HTERT RPE-1 (cell line): ENCODE measurements around the gene WDR20.

Experiments
- in situ Hi-C: fragments of 300-500 bp; cut with MboI; formaldehyde crosslinking; loops from 4 replicates; pipeline ENCODE4 v1.14.3; 2020; ENCODE audit warnings: low sequenced_read_pairs

WDR20 gene

DNA sequence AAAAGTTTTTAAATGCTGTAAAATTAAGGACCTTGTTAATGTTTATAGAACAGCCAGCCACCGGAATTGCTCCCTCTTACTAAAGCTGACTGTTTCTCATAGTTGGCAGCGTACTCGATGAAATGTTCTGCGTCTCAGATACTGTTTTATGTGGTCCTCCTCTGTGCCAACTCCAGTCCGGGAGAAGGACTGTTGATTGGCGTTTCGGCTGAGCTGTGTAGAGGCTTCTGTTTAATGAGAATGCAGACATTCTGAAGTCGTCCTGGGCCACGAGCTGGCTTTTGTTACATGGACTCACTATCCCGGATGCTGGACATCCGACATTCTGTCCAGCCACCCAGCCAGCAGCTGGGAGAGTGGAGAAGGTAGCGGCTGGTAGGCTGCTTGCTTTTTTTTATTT is 75.4 kb downstream of the WDR20 start:
- in situ Hi-C loops, result no loop called here

DNA sequence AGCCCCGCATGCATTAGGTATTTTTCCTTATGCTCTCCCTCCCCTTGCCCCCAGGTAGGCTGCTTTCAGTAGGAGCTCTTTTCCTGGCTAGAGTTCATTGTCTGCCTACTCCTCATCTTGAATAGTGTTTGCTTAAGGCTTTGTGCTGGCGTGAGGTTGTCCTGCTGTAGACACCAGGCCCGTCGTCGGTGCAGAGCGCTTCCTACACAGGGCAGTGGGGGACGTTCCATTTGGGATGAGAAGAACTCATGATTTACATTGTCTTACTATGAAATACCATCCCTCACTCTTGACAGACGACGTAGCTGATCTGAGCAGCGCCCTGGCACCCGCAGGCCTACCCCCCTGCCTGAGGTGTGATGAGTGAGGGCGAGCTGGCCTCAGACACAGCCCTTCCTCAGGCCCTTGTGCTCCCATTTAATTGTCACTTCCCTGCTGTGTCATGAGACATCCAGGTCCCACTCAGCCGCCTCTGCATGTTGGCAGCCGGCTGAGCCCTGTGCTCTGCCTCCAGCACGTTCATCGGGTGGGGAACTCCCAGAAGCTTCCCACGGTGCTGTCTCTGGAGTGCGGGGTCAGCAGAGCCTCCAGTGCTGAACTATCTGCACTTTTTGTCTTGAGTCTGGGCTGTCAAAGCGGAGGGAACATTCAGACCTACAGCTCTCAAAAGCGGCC is 76.0 kb downstream of the WDR20 start:
- in situ Hi-C loops, result no loop called here

DNA sequence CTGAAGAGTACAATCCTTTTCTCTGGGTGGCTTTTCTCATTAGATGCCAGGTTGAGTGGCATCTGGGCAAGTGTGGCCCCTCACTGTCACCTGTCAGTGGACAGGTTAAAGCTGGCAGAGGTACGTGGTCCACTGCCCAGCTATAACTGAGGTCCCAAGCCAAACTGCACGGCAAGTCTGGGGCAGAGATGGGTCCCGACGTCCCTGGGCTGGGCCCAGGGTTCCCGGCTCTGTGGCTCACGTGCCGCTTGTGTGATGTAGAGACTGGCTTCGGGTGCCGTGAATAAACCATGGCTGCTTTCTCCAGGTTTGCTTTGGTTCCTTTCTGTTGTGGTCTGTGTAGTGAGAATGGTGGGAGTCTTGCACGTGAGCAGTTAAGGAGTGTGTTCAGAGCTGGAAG is 77.7 kb downstream of the WDR20 start:
- in situ Hi-C loops, result no loop called here

DNA sequence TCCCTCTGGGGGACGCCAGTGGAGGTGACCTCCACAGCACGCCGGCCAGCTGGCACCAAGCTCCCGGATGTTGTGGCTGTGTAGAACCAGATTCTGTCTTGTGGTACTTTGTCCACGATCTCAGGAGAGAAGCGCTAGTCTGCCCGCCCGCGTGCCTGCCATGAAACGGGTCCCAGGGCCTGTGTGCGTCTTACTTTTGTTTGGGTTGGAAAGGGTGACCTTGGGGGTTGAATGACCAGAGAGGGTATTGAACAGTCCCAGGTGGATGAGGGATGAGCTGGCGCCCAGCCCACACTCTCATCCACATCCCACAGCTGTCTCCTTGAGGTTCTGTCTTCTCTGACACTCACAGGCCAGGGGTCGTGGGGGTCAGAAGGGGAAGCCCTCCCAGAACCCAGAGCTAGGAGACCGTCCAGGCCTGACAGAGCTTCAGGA is 78.3 kb downstream of the WDR20 start:
- in situ Hi-C loops, result no loop called here

DNA sequence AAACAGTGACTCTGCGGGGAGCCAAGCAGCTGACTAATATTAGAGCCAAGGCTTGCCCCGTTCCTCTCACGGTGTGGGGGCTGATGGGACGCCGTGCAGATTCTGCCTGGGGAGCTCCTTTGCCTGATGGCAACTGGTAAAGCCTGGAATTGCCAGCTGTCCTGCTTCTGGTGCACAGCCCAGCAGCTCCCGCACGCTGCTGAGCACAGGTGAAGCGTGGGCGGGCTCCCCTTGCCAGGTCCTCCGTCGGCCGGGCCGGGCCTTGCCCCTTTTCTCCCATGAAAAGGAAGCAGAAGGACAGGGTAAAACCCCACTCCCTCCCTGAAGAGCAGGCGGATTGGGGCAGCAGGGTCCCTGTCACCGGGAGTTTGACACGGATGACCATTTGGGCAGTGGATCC is 79.0 kb downstream of the WDR20 start:
- in situ Hi-C loops, result no loop called here

DNA sequence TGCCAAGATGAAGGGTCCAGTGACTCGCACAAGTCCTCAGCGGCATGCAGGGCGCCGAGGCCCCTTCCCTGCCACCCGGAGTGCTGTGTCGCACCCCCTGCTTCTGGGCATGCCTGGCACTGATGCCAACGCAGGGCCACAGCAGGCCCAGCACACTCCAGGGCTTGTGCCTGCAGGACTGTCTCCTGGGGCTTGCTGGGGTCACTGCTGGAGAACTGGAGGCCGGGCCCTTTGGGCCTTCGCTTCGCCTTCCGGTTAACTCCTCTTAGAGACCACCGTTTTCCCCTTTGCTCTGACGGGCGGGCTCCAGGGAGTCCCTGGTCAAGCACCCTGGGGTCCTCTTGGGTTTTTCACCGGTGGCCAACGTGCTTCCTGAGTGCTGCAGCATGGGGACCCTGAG is 79.6 kb downstream of the WDR20 start:
- in situ Hi-C loops, result no loop called here

DNA sequence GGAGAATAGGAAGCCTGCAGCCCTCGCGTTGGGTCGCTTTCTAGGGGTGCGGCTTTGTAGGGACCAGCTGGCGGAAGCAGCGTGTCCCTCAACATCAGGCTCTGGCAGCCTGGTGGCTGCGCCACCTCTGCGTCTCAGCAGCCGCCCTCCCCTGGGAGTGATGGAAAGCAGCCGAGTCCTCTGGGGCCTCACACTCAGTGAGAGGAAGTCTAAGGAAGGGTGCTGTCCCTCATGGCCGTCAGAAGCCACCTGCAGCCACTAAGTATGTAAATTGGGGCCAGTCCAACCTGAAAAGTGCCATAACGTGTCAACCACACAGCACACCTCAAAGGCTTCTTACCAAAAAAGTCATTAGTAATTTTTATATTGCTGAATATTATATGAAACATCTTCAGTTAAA is 80.3 kb downstream of the WDR20 start:
- in situ Hi-C loops, result no loop called here

DNA sequence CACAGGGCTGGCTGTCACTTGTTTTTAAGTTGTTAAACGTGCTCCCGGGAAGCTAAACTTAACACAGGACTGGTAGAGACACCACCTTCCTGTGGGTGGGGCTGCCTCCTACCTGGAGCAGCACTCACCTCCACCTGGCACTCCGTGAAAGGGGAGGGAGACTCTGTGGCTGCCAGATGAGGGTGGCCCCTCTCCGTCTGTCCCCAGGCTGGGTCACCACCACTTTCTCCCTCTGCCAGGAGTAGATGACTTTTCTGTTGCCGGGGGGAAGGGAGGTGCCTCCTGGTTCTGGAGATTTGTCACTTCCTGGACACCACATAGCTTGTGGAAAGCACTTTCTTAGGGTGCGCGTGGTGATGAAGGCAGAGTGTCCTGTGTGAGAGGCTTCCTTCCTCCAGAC is 81.3 kb downstream of the WDR20 start:
- in situ Hi-C loops, result no loop called here

DNA sequence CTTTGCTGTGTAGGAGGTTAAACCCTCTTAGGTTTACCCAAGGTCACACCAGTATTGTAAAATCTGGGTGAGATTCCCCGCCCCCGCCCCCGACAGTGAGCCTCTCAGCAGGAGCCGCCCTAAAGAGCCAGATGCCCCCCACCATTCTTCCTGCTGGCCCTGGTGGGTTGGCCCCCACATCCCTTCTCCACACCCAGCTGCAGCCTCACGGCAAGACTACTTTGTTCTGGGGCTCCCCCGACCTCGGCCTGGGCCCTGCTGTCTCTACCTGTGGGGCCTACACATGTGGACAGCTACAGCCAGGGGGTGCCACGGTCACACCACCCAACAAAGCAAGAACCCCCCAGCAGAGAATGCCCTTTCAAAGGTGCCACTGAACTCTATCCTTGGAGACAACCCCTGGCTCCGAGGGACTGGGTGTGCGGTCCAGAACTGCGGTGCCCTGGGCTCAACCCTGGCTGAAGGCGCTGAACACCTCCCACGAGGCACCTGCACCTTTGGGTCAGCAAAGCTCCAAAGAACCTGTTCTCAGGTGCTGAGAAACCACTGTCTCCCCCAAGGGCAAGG is 82.4 kb downstream of the WDR20 start:
- in situ Hi-C loops, result no loop called here

DNA sequence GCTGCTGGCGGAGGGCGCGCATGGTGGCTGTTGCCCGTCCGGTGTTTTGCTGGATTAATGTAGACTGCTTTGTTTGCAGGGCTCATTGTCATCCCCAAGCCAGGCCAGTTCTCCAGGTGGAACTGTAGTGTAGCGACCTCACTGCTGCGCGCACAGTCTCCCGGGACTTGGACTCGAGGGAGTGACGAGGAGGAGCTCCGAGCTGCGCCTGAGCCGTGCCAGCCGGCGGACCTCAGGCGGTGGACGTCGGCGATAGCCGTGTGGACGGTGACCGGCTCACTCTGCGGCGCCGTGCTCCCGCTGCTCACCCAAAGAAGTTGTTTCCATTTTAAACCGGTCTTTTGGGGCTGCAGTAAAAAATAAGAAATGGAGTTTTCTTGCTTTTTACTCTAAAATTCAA is 83.1 kb downstream of the WDR20 start:
- in situ Hi-C loops, result no loop called here

DNA sequence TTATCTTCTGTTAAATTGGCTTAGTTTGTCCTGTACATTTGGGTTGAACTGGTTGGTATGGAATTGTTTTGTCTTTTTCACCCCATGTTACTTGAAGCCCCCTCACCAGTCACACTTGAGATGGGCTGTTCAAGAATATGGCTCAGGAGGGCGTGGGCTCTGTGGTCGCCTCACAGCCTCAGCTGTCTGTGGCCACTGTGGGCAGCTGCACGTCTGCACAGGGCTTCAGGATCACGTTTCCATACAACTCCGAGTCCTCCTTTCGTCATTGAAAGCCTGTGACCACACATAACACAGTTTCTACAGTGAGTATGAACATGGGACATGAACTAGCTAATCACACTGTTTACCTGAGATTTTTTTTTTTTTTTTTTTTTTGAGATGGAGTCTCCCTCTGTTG is 84.0 kb downstream of the WDR20 start:
- in situ Hi-C loops, result no loop called here

DNA sequence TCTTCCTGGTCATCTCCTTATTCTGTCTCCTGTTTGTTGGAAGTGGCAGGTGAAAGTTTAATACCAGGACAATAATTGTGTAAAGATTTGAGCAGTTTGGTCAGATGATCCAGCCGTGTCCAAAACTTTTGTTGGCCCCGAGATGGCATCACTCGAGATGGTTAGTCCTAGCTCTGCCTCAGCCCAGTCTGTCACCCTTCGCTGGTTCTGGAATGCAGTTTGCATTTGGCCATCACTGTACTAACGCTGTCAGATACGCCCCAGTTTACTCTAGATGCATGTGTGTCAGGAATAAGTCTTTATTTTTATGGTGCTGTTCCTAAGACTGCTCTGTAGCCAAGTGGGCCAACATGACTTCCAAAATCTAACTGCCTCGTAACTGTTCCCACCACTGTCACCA is 85.7 kb downstream of the WDR20 start:
- in situ Hi-C loops, result no loop called here

DNA sequence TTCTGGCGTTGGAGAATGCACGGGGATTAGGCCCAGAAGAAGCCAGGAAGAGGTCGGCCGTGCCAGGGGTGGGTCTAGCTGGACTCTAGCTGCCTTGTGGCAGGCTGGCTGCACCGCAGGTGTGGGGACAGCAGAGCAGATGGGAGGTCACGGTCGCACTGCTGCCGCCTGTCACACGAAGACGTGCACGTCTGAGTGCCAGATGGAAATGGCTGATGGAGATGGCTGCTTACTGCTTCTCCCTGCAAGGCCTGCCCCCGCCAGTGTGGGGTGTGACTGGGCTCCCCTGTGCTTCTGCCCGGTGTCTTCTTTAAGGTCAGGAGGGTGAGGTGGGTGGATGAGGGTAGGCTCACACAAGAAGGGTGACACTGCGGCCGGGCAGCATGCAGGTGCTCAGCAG is 86.2 kb downstream of the WDR20 start:
- in situ Hi-C loops, result no loop called here

DNA sequence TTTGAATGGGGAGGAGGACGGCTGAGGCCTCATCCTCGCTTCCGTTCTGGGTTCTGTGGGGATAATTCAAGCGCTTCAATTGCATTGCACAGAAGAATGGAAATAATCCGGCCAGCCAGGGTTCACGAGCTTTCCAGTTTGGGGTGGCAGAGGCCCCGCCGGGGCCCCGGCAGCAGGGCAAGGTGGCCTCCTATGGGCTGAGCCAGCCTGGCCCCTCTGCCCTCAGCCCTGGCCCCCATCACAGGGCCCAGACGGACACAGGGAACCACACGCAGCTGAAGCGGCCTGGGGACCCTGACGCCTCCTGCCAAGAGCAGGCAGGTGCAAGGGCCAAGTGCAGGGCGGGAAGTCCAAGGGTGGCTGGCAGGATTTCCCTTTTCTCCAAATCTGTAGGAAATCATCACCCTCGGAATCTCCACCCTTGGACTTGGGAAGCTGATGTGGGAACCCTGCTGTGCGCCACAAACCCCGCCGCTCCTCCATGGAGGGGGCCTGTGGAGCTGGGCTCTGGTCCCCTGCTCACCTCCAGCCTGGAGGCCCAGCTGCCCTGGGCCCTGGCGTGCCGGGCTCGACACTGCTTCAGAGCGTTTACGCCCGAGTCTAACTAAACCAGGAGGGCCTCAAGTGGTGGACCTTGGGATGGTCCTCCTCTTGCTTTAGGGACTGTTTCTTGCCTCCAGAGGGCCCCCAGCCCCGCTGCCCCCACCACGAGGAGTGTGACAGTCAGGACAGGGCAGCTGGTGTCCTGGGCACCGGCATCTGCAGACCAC is 86.8 kb downstream of the WDR20 start:
- in situ Hi-C loops, result no loop called here

DNA sequence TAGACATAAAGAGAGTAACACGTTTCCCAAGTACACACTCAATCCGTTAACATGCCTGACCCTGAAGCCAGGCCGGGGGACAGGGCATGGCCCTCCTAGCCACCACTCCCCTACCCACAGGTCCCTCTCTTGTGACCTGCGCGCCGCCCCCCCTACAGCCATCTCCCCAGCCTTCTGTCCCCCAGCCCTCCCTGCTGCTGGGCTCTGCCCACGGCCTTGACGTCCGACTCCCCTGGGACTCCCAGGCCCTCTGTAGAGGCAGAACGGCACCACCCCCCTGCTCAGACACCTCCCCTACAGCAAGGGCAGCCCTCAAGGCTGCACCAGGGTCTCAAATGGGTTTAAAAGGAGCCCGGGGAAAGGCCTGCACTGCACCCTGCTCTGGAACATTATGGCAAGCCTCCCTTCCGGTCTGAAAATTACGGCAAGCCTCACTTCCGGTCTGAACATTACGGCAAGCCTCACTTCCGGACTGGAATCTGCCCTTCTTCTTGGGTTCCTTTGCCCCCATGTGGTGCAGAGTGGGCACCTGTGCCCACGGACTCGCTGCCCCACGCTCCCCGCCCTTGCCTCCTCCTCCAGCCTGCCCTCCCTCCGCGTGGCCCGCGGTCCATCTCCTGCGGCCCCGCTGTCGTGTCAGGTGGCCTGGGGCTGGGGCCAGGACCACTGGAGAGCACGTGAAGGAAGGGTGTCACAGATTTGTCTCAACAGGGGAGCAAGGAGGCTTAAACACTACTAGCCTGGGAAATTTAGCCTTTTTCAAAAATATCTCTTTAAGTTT is 87.7 kb downstream of the WDR20 start:
- in situ Hi-C loops, result no loop called here

DNA sequence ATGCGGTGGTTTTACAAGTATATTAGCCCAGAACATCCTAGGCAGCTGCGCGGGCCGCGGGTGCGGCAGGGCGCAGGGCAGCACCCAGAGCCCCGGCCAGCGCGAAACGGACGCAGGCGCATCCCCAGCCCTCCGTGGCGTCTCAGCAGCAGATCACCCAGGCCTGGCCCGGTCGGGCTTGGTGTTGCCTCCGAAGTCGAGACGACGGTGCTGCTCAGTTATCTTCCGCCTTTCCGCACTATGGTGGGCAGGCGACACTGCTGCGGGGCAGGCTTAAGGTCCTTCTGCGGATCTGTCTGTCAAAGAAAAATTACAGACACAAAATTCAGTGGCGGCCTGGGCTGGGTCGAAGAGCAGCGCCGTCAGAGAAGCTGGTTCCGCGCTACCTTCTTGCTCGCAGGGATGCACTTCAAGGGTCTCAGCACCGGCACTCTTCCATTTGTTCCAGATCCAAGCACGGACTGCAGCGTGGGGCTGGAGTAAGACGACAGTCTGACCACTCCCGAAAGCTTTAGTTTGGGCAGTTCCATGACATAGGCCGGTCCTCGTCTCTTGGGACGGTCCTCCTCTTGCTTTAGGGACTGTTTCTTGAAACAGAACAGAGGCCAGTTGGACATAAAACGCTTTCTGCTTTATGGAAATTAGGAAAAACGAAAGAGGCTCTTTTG is 89.5 kb downstream of the WDR20 start:
- in situ Hi-C loops, result no loop called here

DNA sequence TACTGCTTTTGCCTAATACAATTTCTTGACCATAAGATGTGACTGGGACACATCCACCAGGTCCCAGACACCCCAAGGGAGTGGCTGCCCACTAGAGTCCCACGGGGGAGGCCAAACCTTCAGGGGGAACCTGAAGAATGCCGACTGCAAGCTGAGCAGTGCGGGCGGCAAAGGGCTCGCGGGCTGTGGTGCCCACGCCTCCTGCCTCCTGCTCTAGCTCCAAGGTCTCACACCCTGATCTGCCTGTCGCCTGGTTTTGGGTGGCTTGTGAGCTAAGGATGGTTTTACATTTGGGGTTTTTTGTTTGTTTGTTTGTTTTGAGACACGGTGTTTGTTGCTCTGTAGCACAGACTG is 90.0 kb downstream of the WDR20 start:
- in situ Hi-C loops, result no loop called here

DNA sequence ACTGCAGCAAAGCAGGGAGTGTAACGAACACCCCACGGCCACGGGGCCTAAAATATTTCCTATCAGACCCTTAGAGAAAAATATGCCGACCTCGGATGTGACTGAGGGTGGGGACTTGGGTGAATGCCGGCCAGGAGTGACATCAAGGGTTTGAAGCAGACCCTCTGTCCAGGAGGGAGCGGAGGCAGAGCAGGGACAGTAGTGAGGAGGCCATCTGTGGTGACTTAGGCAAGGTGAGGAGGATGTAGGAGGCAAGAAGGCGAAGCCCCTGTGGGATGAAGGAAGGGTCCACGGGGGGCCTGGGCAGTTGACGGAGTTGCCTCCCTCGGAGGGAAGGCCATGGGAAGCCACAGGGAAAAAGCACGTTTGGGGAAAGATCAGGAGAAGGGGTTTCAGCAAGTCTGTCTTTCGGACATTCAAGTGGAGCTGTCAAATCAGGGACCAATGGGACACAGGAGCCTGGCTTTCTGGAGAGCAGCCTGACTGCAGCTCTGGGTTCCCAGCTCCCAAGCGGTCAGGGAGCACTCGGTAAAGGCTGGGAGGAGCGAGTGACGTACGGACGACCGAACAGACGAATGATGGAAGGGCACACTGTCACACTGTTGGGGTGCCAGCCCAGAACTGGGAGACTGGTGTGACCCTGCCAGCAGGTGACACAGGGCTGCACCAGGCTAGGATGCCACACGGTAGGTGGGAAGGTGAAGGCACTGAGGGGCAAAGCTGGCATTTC is 90.9 kb downstream of the WDR20 start:
- in situ Hi-C loops, result no loop called here

DNA sequence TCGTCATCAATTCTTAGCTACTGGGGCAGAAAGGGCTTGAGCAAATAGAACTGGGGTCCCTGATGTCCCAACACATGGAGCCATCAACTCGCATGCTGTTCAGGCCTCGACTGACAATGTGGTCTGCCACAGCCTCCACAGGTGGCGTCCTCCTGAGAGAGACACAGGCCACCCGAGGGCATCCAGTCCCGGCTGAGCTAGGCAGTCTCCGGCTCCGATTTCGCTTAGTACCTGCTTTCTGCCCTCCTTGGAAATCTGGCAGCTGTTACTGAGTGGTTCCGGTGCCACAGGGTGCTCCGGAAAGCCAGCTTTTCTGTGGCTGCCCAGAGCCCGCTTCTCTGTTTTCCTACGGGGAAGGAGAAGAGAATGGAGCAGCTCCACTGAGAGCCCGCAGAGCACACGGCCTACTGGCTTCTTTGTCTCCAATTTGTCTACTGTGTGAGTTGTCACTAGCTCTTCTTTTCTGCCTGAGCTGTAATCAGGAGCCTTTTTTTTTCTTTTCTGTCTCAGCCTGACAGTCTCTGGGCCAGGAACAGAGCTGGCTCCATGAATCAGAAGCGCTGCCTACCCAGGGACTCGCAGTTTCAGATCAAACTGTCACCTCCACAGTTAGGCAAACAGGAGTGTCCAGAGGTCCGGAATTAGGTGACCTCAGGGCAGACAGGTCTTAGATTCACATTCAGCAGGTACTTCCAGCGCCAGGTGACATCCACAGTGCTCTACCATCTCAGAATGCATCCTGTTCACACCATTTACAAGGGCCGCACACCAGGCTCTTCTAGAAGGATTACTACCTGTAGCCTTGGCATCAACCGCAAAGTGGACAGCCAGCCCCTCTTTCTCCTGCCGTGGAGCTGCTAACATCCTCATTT is 92.0 kb downstream of the WDR20 start:
- in situ Hi-C loops, result no loop called here

DNA sequence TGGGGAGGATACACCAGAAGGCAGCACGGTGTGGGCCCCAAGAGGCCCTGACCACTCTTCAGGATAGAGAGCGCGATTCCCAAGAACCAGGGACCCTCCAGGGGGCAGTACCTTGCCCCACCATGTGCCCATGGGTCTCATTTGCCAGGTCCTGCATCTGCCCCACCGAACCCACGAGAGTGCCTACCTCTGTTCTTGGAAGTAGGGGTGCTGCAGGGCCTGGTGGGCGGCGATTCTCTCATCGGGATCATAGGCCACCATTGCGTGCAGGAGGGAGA is 92.6 kb downstream of the WDR20 start:
- in situ Hi-C loops, result no loop called here
